Smooth muscle cell of the brain vasculature (primary cell): ENCODE data around the gene CCDC12.
A peak's percentile ranks its signal among the peaks of the same experiment; 100 is the strongest.
"Not testable (repeated sequence)": the region's sequence is repeated elsewhere in the genome, so short reads cannot be mapped to it uniquely, and the experiment has no call there.

ENCODE experiments used
- DNase-seq: peaks from one replicate; pipeline ENCODE4 v3.0.0-alpha.2; 2012; ENCODE audit warnings: low read depth, low spot score

Gene CCDC12

DNA sequence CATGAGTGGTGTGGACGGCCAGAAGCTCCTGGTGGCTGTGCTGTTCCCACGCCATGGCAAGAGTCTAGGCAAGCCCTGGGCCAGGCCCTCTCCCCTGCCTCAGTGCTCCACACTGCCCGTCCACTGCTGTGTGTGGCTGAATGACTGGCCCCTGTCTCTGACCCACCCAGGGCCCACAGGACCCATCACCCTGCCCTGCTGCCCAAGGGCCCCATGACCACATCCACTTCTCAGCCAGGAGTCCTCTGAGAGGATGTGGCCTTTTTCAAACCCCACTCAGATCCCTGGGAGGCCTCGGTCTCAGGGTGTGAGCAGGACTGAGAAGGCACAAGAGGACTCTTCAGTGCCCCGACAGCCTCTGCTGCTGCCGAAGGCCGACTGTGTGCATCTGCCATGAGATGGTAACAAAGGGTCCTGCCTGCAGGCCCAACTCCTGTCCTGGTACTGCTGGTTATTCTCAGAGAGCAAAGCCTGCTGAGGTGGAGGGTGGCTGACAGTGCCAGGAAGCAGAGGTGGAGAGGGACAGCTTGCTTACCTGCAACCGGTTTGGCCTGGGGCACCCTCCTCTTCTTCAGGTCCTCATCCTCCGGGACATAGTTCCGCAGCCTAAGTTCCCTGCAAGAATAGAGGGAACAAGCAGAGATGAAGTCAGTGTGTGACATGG lies 51.5 kb downstream of the CCDC12 start:
- no peak for DNase-seq

DNA sequence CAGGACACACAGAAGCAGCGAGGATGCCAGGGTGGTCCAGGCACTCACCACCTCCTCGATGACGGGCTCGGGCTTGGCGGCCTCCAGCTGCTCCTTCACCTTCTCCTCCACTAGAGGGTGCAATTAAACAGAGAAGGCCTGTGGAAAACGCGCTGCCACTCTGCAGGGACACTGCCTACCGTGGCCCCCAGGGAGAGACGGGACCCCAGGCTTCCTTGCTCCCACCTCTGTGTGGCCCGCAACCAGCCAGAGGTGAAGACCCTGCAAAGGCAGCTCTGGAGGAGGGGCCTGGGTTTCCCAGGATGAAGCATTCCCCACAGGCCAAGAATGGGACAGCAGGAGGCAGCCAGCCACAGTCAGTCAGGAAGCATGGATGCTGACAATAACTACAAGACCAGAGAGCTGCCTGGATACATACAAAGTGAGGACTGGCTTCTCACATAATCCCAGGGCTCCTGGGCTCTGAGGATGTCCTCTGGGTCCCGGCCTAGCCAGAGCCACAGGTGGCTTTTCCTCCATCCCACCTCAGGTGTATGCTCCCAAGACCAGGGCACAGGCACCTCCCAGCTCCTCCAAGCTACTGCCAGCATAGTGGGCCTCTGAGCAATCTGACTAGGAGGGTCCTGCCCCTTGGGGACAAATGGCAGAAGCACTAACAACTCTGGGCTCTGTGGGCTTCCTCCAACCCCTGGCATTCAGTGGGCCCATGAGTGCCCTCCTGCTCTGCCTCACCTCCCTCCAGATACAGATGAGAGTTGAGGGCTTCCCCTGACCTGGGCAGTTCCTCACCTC lies 52.8 kb downstream of the CCDC12 start:
- DNase-seq, result no peak

GRCh38 chr3:46922871-46923558 lies 53.5 kb downstream of the CCDC12 start:
- DNase-seq, result no peak

GRCh38 chr3:46922426-46922825 lies 54.1 kb downstream of the CCDC12 start:
- no peak for DNase-seq

GRCh38 chr3:46921871-46922271 lies 54.7 kb downstream of the CCDC12 start:
- no peak for DNase-seq

GRCh38 chr3:46921041-46921440 lies 55.5 kb downstream of the CCDC12 start:
- no peak for DNase-seq

DNA sequence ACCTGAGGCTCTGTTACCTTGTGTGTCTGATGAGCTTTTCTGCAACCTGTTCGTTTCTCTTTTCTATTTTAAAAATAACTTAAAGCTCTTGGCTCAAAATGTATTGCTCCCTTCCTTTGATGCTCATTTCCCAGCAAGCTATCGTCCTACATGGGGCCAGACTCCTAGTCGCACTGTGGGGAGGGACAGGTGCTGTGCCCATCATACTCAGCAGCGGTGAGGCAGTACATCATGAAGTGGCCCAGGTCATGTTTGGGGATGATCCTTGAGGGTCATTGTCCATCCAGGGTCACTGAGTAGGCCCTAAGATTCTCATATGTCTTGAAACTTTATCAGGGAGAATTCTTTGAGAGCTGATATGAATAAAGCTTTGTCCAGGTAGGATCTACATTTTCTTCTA lies 57.9 kb downstream of the CCDC12 start:
- DNase-seq, result no peak

- no peak for DNase-seq
These were observed 58.3 kb downstream of the CCDC12 start for GRCh38 chr3:46918202-46918601.

GRCh38 chr3:46917257-46917656 lies 59.3 kb downstream of the CCDC12 start:
- DNase-seq, result no peak

DNA sequence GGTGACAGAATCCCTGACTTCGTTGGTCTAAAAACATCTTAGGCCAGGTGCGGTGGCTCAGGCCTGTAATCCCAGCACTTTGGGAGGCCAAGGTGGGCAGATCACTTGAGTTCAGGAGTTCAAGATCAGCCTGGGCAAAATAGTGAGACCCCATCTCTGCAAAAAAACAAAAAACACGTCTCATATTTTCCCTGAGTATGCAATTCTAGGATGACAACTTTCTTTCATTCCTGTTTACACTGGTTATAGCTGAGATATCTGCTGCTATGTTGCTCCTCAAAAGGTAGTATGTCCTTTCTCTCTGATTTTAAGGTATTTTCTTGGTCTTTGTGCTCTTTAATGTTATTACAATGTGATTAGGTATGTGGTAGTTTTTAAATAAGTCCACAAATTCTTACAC lies 59.7 kb downstream of the CCDC12 start:
- no peak for DNase-seq

DNA sequence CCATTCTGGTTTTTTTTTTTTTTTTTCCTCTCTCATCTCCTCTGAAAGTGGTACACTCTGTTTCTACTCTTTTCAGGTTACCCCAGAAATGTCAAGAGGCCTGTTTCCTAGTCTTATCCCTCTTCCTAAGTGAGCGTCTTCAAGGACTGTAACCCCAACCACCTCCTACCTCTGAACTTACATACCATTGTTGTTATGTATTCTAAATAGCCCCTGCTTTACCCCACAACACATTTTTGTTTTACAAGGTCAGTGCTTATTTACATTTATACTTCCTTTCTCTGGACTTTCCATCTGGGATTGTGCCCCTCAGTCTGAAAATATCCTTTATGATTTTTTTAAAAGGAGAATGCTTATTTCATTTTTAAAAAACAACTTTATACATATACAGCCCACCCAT lies 60.3 kb downstream of the CCDC12 start:
- no peak for DNase-seq

GRCh38 chr3:46915297-46915822 lies 61.2 kb downstream of the CCDC12 start:
- no peak for DNase-seq

DNA sequence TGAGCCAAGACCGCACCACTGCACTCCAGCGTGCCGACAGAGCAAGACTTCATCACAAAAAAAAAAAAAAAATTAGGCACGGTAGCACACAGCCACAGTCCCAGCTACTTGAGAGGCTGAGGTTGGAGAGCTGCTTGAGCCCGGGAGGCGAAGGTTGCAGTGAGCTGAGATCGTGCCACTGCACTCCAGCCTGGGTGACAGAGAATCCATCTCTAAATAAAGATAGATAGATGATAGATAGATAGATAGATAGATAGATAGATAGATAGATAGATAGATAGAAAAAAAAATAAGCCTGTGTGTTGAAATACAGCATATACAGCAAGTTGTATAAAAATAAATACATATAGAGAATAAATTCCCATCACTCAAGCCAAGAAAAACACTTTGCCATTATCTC lies 61.7 kb downstream of the CCDC12 start:
- DNase-seq, result no peak

DNA sequence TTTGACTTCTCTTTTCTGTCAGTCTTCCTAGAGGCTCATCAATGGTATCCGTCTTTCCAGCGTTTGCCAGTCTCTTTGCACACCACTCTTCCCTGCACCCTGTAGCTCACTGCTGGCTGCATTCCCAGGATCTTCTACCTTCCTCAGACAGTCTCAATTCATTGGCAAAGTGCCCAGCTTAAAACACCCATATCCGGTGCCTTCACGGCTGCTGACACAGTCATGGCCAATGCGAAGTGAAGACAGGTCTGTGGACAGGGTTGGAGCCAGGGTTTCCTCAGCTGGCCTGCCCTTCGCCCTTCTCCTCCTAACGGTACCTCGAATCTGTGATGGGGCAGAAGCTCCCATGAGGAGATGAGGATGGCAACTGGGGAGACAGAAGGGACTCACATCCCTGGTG lies 62.9 kb downstream of the CCDC12 start:
- DNase-seq, result peak; percentile 50

- DNase-seq, result no peak
These were observed 63.6 kb downstream of the CCDC12 start for GRCh38 chr3:46912986-46913385.

- not testable (repeated sequence) for DNase-seq
These were observed 65.6 kb downstream of the CCDC12 start for GRCh38 chr3:46910914-46911313.

DNA sequence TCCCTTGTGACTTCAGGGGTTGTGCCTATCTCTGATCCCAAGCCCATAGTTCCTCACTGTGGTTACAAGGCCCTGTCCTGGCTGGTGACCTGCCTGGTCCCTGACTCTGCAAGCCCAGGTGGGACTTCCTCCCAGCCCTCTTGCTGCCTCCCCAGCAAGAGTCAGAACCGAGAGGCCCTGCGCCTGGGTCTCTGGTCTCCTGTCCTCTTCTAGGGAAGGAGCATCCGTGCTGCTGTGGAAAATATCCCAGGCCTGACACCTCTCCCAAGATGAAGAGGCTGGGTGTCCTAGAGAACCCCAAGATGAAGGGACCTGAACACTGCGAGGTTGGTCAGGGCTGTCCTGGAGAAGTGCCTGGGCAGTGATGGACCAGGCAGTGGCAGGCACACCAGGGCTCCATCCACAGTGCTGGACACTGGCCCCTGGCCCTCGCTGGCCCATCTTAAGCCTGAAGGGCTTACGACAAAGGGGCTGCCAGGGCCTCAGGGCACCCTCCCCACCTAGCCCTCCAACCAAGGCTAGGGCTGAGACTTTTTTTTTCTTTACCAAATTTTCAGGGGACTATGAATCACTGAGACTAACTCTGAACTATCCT lies 66.3 kb downstream of the CCDC12 start:
- DNase-seq, result no peak

- DNase-seq, result peak; percentile 63
These were observed 66.9 kb downstream of the CCDC12 start for GRCh38 chr3:46909535-46910161.

DNA sequence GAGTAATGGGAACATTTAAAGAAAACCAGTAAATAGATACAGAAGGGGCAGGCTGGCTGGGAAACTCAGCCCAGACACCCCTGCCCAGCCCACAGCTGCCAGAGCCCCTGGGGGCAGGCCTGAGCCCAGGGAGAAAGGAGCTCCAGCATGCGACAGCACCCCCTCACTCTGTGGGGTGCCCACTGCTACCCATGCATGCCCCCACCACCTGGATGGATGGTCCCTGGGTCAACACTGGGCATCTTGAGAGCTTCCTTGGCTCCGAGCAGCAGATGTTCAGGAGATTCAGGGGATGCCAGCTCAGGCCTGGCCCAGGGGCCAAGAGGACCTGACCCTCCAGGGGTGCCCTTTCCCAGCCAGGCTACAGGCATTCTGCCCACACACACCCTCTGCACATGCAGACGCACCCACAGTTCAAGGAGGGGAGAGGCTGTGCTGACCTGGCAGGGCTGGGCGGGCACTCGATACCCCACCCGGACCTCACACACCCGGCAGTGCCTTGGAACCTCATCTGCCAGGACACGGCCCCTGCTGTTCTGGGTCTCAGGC lies 67.5 kb downstream of the CCDC12 start:
- DNase-seq, result no peak

DNA sequence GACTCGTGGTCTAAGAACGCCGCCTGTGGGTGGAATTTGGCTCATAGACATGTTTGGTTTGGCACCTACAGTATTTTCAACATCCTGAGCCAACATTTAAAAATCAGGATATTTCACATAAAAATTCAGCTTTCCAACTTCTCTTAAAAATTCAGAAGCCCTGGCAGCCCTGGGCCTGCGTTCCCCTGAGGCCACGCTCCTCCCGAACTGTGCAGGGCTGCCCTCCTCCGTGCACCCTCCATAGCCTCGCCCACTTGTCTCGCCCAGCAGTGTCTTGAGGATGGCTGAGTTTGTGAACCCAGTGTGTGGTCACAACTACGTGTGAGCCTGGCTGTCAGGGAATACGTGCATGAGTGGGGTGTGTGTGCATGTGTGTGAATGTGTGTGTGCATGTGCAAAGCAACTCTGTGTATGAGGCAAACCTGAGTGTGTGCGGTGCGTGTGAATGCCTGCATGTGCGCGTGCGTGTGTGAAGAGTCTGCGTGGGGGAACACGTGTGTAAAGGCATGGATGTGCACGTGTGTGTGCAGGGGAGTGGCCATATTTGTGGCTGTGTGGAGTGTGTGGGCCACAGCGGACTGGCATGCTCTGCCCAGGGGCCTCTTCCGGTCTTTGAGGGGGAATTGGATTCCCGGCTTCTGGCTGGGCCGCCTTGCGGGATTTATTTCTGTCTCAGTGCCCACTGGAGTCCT lies 68.1 kb downstream of the CCDC12 start:
- no peak for DNase-seq

DNA sequence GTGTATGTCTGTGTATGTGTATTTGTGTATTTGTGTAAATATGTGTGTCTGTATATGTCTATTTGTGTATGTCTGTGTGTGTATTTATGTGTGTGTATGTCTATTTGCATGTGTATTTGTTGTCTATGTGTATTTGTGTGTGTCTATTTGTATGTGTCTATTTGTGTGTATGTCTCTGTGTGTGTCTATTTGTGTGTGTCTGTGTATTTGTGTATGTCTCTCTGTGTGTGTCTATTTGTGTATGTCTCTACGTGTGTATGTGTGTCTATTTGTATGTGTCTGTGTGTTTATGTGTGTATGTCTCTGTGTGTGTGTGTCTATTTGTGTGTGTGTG lies 68.6 kb downstream of the CCDC12 start:
- DNase-seq, result no peak
